ENCODE measurements around the gene USP32.
"Not testable (repeated sequence)": the region's sequence is repeated elsewhere in the genome, so short reads cannot be mapped to it uniquely, and the experiment has no call there.

- TF ChIP-seq CTCF, POLR2A (IDR thresholded peaks at IDR 0.05): not testable (repeated sequence)
Observed at GRCh38 chr17:60428491-60428890, 36.6 kb upstream of the USP32 start.

Data from right lobe of liver (tissue), 4 donors.